Coronary artery (tissue), 2 donors: Measurements from ENCODE around the gene POLD3.

Source experiments
- DNase-seq: peaks from one replicate; pipeline ENCODE4 v3.0.0-alpha.2; 2017; ENCODE audit warnings: low spot score
- H3K27ac ChIP-seq, 2 donors: fragments of 200-600 bp; sonication (generic); one replicate each; pipeline ENCODE4 v1.5.1; 2016 to 2019
- H3K4me3 ChIP-seq: fragments of 200-600 bp; sonication (generic); 2 replicates; pipeline ENCODE4 v1.5.1; 2016; ENCODE audit warnings: mild to moderate bottlenecking, moderate library complexity
- TF ChIP-seq, protein P1 (sequence below): fragments of 200-600 bp; sonication (generic); IDR thresholded peaks from one replicate; pipeline ENCODE4 v1.5.1; 2019; ENCODE audit warnings: antibody characterized with exemption

Gene POLD3

GRCh38 chr11:74620531-74620930, 28.1 kb downstream of the POLD3 start:
- DNase-seq = no peak
- TF ChIP-seq, protein P1, sequence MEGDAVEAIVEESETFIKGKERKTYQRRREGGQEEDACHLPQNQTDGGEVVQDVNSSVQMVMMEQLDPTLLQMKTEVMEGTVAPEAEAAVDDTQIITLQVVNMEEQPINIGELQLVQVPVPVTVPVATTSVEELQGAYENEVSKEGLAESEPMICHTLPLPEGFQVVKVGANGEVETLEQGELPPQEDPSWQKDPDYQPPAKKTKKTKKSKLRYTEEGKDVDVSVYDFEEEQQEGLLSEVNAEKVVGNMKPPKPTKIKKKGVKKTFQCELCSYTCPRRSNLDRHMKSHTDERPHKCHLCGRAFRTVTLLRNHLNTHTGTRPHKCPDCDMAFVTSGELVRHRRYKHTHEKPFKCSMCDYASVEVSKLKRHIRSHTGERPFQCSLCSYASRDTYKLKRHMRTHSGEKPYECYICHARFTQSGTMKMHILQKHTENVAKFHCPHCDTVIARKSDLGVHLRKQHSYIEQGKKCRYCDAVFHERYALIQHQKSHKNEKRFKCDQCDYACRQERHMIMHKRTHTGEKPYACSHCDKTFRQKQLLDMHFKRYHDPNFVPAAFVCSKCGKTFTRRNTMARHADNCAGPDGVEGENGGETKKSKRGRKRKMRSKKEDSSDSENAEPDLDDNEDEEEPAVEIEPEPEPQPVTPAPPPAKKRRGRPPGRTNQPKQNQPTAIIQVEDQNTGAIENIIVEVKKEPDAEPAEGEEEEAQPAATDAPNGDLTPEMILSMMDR = no peak
- Histone ChIP-seq H3K4me3 (no peak overlapping the region), H3K27ac (no peak overlapping the region)

- no peak overlapping the region for H3K4me3 ChIP-seq
- TF ChIP-seq, protein P1 = no peak
- no peak for DNase-seq
- H3K27ac ChIP-seq = no peak overlapping the region
Observed at GRCh38 chr11:74626130-74626529, 33.7 kb downstream of the POLD3 start.

DNA sequence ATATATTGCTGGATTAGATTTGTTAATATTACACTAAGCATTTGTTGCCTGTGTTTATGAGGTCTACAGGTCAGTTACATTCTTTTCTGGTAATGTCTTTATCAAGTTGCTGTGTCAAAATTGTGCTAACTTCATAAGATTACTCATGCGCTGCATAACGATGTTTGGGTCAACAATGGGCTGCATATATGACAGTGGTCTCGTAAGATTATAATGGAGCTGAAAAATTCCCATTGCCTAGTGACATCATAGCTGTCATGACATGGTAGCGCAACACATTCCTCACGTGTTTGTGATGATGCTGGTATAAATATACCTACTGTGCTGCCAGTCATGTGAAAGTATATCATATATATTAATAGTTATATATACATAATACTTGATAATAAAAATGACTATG, 34.2 kb downstream of the POLD3 start:
- no peak overlapping the region for H3K27ac ChIP-seq
- TF ChIP-seq, protein P1 = no peak
- no peak overlapping the region for H3K4me3 ChIP-seq
- DNase-seq = no peak

DNA sequence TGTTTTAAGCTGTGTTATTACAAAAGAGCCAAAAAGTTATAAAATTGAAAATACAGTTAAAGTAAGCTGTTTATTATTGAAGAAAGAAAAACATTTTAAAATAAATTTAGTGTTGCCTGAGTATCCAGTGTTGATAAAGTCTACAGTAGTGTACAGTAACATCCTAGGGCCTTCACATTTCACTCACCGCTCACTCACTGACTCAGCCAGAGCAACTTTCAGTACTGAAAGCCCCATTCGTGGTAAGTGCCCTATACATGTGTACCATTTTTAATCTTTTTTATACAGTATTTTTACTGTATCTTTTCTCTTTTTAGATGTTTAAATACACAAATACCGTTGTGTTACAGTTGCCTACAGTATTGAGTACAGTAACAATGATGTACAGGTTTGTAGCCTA, 35.0 kb downstream of the POLD3 start:
- TF ChIP-seq, protein P1 = no peak
- no peak for DNase-seq
- H3K27ac ChIP-seq = no peak overlapping the region

GRCh38 chr11:74630043-74630442, 37.7 kb downstream of the POLD3 start:
- no peak for DNase-seq
- TF ChIP-seq, protein P1 = no peak
- no peak overlapping the region for H3K4me3 ChIP-seq
- H3K27ac ChIP-seq = no peak overlapping the region

More for the DNA sequence above, 35.0 kb downstream of the POLD3 start:
- H3K4me3 ChIP-seq = no peak overlapping the region

DNA sequence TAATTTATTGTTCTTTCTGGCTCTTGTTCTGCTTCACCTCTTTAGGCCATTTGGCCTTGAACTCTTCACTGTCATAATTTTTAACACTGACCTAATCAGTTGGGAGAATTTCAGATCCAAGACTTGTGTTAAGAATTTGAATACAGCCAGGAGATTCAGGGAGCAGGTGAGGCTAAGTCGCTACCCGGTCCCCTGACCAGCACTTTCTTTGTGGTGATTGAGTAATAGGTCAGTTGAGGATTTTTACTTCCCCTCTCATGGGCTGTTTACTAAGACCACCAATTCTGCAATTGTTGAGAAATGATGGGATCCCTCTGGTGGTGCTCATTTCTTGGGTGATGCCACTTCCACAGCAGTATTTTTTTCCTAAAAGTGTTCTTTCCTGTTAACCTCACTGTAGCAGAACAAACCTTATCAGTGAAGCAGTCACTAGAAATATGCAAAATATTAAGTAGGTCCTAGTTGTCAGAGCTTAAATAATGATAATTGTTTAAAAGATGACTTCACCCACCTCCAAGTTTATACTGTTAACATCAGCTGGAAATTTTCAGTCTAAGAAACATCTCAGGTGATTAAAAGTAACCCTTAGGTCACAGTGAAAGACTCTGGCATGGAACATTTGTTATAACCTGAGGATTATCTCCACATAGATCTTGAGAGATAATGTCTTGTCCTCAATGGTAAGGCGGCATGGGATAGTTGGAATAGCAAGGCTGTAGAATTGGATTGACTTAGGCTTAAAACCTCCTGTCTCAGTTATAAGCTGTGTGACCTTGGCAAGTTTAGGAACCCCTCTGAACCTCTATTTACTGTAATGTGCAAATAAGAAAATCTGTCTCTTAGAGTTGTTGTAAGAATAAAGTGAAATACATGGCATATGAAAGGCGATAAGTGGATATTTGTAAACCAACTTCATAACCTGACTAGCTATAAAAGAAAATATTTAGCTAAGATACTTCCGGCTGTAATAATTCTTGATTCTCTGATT, 41.3 kb downstream of the POLD3 start:
- H3K27ac ChIP-seq = no peak overlapping the region
- H3K4me3 ChIP-seq = no peak overlapping the region
- TF ChIP-seq, protein P1 = no peak
- DNase-seq = no peak

GRCh38 chr11:74634537-74634936, 42.2 kb downstream of the POLD3 start:
- no peak for DNase-seq
- TF ChIP-seq, protein P1 = no peak
- H3K27ac ChIP-seq = no peak overlapping the region
- no peak overlapping the region for H3K4me3 ChIP-seq
